OCI-LY7 (cell line): Measurements from ENCODE around the gene MBTPS1. TPM values are rescaled to one million over a fixed set of nuclear protein-coding genes. Genes with fewer than 3 reads are reported as not detected.

Experiments used
- BruUV-seq: library from RNA; stranded (reverse); fragments of 400-500 nt; replicated peaks from 2 replicates; lab custom pipeline; 2021; lab: Mats Ljungman, UMichigan
- CTCF ChIA-PET: fragments of 300-600 bp; sonication (Branson Sonifier 250); formaldehyde crosslinking; loops from one replicate; lab custom pipeline; 2022; ENCODE audit warnings: antibody characterized with exemption; ENCODE audit not compliant: unreplicated experiment; lab: Charles Lee
- POLR2A ChIA-PET: fragments of 300-600 bp; sonication (Branson Sonifier 250); formaldehyde crosslinking; loops from one replicate; lab custom pipeline; 2022; ENCODE audit warnings: antibody characterized with exemption; lab: Charles Lee
- DNase-seq: peaks from one replicate; pipeline ENCODE4 v3.0.0-alpha.2; 2015; ENCODE audit warnings: low spot score
- H2AFZ ChIP-seq: fragments of 200-600 bp; sonication (generic), shearing (Covaris generic); 2 replicates; pipeline ENCODE4 v1.6.1; 2014; ENCODE audit warnings: mild to moderate bottlenecking, antibody characterized with exemption, low read length, moderate library complexity
- H3K27ac ChIP-seq: fragments of 200-600 bp; sonication (generic); 2 replicates; pipeline ENCODE4 v1.5.1; 2014; ENCODE audit warnings: mixed run types, low read depth, mild to moderate bottlenecking, moderate library complexity, low read length, inconsistent platforms; ENCODE audit not compliant: poor library complexity, severe bottlenecking
- H3K36me3 ChIP-seq: fragments of 200-600 bp; sonication (generic); 2 replicates; pipeline ENCODE4 v1.6.1; 2014; ENCODE audit warnings: mild to moderate bottlenecking, antibody characterized with exemption, low read length, moderate library complexity, mixed read lengths; ENCODE audit not compliant: insufficient read depth
- H3K4me1 ChIP-seq: fragments of 200-600 bp; sonication (generic); 2 replicates; pipeline ENCODE4 v1.5.1; 2014; ENCODE audit warnings: mild to moderate bottlenecking, low read length; ENCODE audit not compliant: insufficient read depth, poor library complexity, severe bottlenecking
- H3K4me2 ChIP-seq: fragments of 200-600 bp; sonication (generic); 2 replicates; pipeline ENCODE4 v1.6.1; 2014; ENCODE audit warnings: mild to moderate bottlenecking, low read length
- H3K4me3 ChIP-seq: fragments of 200-600 bp; sonication (generic); 2 replicates; pipeline ENCODE4 v1.5.1; 2014; ENCODE audit warnings: mild to moderate bottlenecking, low read depth, low read length; ENCODE audit not compliant: poor library complexity, severe bottlenecking
- H3K79me2 ChIP-seq: fragments of 200-600 bp; sonication (generic); 2 replicates; pipeline ENCODE4 v1.6.1; 2016; ENCODE audit warnings: low read depth, mild to moderate bottlenecking, low read length, moderate library complexity, mixed read lengths; ENCODE audit not compliant: insufficient read depth
- H3K9me2 ChIP-seq: fragments of 200-600 bp; sonication (generic); 2 replicates; pipeline ENCODE4 v1.6.1; 2016; ENCODE audit warnings: mild to moderate bottlenecking, low read length, mixed read lengths; ENCODE audit not compliant: insufficient read depth
- H3K9me3 ChIP-seq: fragments of 200-600 bp; sonication (generic); 2 replicates; pipeline ENCODE4 v1.6.1; 2014; ENCODE audit warnings: mild to moderate bottlenecking, mixed run types, low read length, mixed read lengths
- H4K20me1 ChIP-seq: fragments of 200-600 bp; sonication (generic); 2 replicates; pipeline ENCODE4 v1.6.1; 2014; ENCODE audit warnings: mild to moderate bottlenecking, antibody characterized with exemption, low read length, moderate library complexity, mixed read lengths; ENCODE audit not compliant: insufficient read depth
- CTCF ChIP-seq: fragments of 200-600 bp; sonication (generic); conservative IDR thresholded peaks from 2 replicates; pipeline ENCODE4 v1.5.1; 2014; ENCODE audit warnings: mild to moderate bottlenecking, antibody characterized with exemption, low read length, moderate library complexity, mixed read lengths
- EZH2phosphoT487 ChIP-seq: fragments of 200-600 bp; sonication (generic); IDR thresholded peaks from 2 replicates; pipeline ENCODE4 v1.6.1; 2018; ENCODE audit warnings: low read depth, borderline replicate concordance, mild to moderate bottlenecking, mixed run types, antibody characterized with exemption, low read length, moderate library complexity, mixed read lengths
- intact Hi-C: fragments of 100-400 bp; cut with micrococcal nuclease; formaldehyde crosslinking; loops from one replicate; pipeline ENCODE4 v1.10.0; 2022; ENCODE audit not compliant: unreplicated experiment
- small RNA-seq: library from RNA; depleted of rRNA; stranded (forward); fragments of <200 nt; gene quantifications from one replicate; pipeline ENCODE3, GENCODE V24; 2014
- total RNA-seq, 2 experiments: library from RNA; depleted of rRNA in 1 of 2; stranded (reverse); fragments of >200 nt in 1 of 2; shearing (Covaris generic) in 1 of 2; gene quantifications; 2 replicates each; pipeline ENCODE4 v1.2.3, GENCODE V29; 2014 to 2022

The MBTPS1 gene
- total RNA-seq, 2 experiments from 2014 or later = 49.6 to 65.2 TPM

- no TSS peak for BruUV-seq
- no peak for DNase-seq
- H3K4me1 ChIP-seq = no peaks in the 10 kb centered on the region
- H3K36me3 ChIP-seq = no peaks in the 10 kb centered on the region
- no peaks in the 10 kb centered on the region for H3K9me2 ChIP-seq
- H3K79me2 ChIP-seq = no peaks in the 10 kb centered on the region
- no peak for TF ChIP-seq EZH2phosphoT487
- no peak for TF ChIP-seq CTCF
- POLR2A ChIA-PET = interaction anchor here (1.1 to 1.2 kb wide), 2 partner anchors 9 to 10 kb away, joined by 3 to 4 read pairs; no protein-coding TSS in a partner anchor
- no peaks in the 10 kb centered on the region for H3K9me3 ChIP-seq
- no peaks in the 10 kb centered on the region for H4K20me1 ChIP-seq
- H3K4me2 ChIP-seq = no peak overlapping the region
- intact Hi-C loops = no loop called here
- CTCF ChIA-PET = interaction anchor here (1.2 kb wide), 1 partner anchor 9 kb away, joined by 3 read pairs; no protein-coding TSS in a partner anchor
- no peak overlapping the region for H2AFZ ChIP-seq
- H3K4me3 ChIP-seq = no peak overlapping the region
- H3K27ac ChIP-seq = no peak overlapping the region
These were observed 111.4 kb downstream of the MBTPS1 start for GRCh38 chr16:84005391-84005790.

GRCh38 chr16:84004442-84004841, 112.3 kb downstream of the MBTPS1 start:
- no peak overlapping the region for H2AFZ ChIP-seq
- no peak for TF ChIP-seq CTCF
- no peak overlapping the region for H3K4me3 ChIP-seq
- no peaks in the 10 kb centered on the region for H3K36me3 ChIP-seq
- no peaks in the 10 kb centered on the region for H3K79me2 ChIP-seq
- no peak for DNase-seq
- H3K27ac ChIP-seq = no peak overlapping the region
- ChIA-PET CTCF (interaction anchor here (1.2 kb wide), 1 partner anchor 10 kb away, joined by 3 read pairs; no protein-coding TSS in a partner anchor), POLR2A (interaction anchor here (1.1 kb wide), 1 partner anchor 10 kb away, joined by 4 read pairs; no protein-coding TSS in a partner anchor)
- no peaks in the 10 kb centered on the region for H3K9me2 ChIP-seq
- intact Hi-C loops = no loop called here
- no peaks in the 10 kb centered on the region for H4K20me1 ChIP-seq
- no peaks in the 10 kb centered on the region for H3K9me3 ChIP-seq
- H3K4me1 ChIP-seq = no peaks in the 10 kb centered on the region
- H3K4me2 ChIP-seq = no peak overlapping the region
- no TSS peak for BruUV-seq

Small RNAs within 50 kb of the gene (small RNA-seq; reads per million reads assigned to genes)
- gene RNA5SP432 = 0.16 reads per million

Other genes starting within 250 kb of the MBTPS1 start
- 3.2 and 3.5 TPM in 2 replicates for gene MLYCD, start 217.8 kb downstream of the MBTPS1 start, total RNA-seq (2014; rRNA removed; shearing (Covaris generic))
- 10.9 and 11.1 TPM in 2 replicates for gene MLYCD, start 217.8 kb downstream of the MBTPS1 start, total RNA-seq (2022)
- gene OSGIN1, start 163.7 kb downstream of the MBTPS1 start, total RNA-seq (2014; rRNA removed; shearing (Covaris generic)) = 0.28 and 0.41 TPM in 2 replicates
- gene OSGIN1, start 163.7 kb downstream of the MBTPS1 start, total RNA-seq (2022) = 1.0 and 2.0 TPM in 2 replicates
- not detected in 2 replicates for gene NECAB2, start 148.7 kb downstream of the MBTPS1 start, total RNA-seq (2014; rRNA removed; shearing (Covaris generic))
- not detected in 2 replicates for gene NECAB2, start 148.7 kb downstream of the MBTPS1 start, total RNA-seq (2022)
- not detected in 2 replicates for gene SLC38A8, start 74.1 kb downstream of the MBTPS1 start, total RNA-seq (2014; rRNA removed; shearing (Covaris generic))
- gene SLC38A8, start 74.1 kb downstream of the MBTPS1 start, total RNA-seq (2022) = not detected in 2 replicates
- gene HSDL1, start 28.2 kb upstream of the MBTPS1 start, total RNA-seq (2014; rRNA removed; shearing (Covaris generic)) = 15.4 and 16.3 TPM in 2 replicates
- gene HSDL1, start 28.2 kb upstream of the MBTPS1 start, total RNA-seq (2022) = 25.1 and 26.9 TPM in 2 replicates
- 0.08 TPM in 1 of 2 replicates, not detected in the other for gene DNAAF1, start 28.4 kb upstream of the MBTPS1 start, total RNA-seq (2014; rRNA removed; shearing (Covaris generic))
- gene DNAAF1, start 28.4 kb upstream of the MBTPS1 start, total RNA-seq (2022) = 0.24 and 0.34 TPM in 2 replicates
- 27.4 and 64.6 TPM in 2 replicates for gene TAF1C, start 70.1 kb upstream of the MBTPS1 start, total RNA-seq (2014; rRNA removed; shearing (Covaris generic))
- gene TAF1C, start 70.1 kb upstream of the MBTPS1 start, total RNA-seq (2022) = 62.5 and 66.1 TPM in 2 replicates
- gene ADAD2, start 74.2 kb upstream of the MBTPS1 start, total RNA-seq (2014; rRNA removed; shearing (Covaris generic)) = not detected in 2 replicates
- not detected in 2 replicates for gene ADAD2, start 74.2 kb upstream of the MBTPS1 start, total RNA-seq (2022)
- not detected in 2 replicates for gene KCNG4, start 123.1 kb upstream of the MBTPS1 start, total RNA-seq (2014; rRNA removed; shearing (Covaris generic))
- not detected in 2 replicates for gene KCNG4, start 123.1 kb upstream of the MBTPS1 start, total RNA-seq (2022)
- not detected in 2 replicates for gene WFDC1, start 177.9 kb upstream of the MBTPS1 start, total RNA-seq (2014; rRNA removed; shearing (Covaris generic))
- not detected in 2 replicates for gene WFDC1, start 177.9 kb upstream of the MBTPS1 start, total RNA-seq (2022)